ENCODE results near the gene TPR.

TPR gene

GRCh38 chr1:186286615-186287315, 88.3 kb downstream of the TPR start:
- DNase-seq: no peak

- DNase-seq: no peak
These were observed 91.7 kb downstream of the TPR start for GRCh38 chr1:186283374-186283773.

GRCh38 chr1:186282466-186282865, 92.6 kb downstream of the TPR start:
- DNase-seq: no peak

- no peak for DNase-seq
These were observed 99.2 kb downstream of the TPR start for GRCh38 chr1:186275822-186276221.

- DNase-seq: peak; percentile 17
These were observed 102.6 kb downstream of the TPR start for GRCh38 chr1:186272486-186272885.

- no peak for DNase-seq
These were observed 104.0 kb downstream of the TPR start for GRCh38 chr1:186271032-186271431.

All from CD4-positive, alpha-beta T cell treated with Interleukin-10 for 1 hour (primary cell).